SU-DHL-6 (cell line): ENCODE data around the gene ATG13.

Experiments used
- EZH2phosphoT487 ChIP-seq: fragments of 200-600 bp; sonication (generic), shearing (Covaris generic); conservative IDR thresholded peaks from 2 replicates; pipeline ENCODE4 v1.6.1; 2018; ENCODE audit warnings: mild to moderate bottlenecking, antibody characterized with exemption, low read length, moderate library complexity, mixed read lengths
- TF ChIP-seq, protein P1 (sequence below): fragments of 200-600 bp; sonication (generic); IDR thresholded peaks from one replicate; pipeline ENCODE4 v1.5.1; 2017; ENCODE audit warnings: antibody characterized with exemption, mild to moderate bottlenecking, low read length, moderate library complexity; ENCODE audit not compliant: insufficient read depth, poor library complexity, severe bottlenecking

DNA sequence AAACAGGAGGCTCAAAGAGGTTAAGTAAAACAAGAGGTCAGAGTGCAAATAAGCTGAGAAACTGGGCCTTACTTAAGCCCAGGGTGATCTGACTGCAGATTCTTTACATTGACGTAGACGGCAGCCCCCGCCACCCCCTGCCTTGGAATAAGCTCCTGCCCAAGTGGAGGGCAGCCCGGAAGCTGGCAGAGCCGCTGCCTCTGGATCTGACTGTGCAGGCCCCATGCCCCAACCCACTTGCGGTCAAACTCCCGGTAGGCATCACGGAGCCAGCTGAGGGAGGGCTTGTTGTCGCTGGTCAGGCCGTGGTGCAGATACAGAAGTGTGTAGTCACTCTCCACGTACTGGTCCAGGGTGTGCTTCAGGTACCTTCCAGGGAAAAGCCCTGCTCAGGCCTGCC is 64.5 kb downstream of the ATG13 start:
- TF ChIP-seq, protein P1, sequence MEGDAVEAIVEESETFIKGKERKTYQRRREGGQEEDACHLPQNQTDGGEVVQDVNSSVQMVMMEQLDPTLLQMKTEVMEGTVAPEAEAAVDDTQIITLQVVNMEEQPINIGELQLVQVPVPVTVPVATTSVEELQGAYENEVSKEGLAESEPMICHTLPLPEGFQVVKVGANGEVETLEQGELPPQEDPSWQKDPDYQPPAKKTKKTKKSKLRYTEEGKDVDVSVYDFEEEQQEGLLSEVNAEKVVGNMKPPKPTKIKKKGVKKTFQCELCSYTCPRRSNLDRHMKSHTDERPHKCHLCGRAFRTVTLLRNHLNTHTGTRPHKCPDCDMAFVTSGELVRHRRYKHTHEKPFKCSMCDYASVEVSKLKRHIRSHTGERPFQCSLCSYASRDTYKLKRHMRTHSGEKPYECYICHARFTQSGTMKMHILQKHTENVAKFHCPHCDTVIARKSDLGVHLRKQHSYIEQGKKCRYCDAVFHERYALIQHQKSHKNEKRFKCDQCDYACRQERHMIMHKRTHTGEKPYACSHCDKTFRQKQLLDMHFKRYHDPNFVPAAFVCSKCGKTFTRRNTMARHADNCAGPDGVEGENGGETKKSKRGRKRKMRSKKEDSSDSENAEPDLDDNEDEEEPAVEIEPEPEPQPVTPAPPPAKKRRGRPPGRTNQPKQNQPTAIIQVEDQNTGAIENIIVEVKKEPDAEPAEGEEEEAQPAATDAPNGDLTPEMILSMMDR: no peak
- TF ChIP-seq EZH2phosphoT487: no peak
